GM21367 (cell line): ENCODE measurements around the gene IRF1.
A peak's percentile ranks its signal among the peaks of the same experiment; 100 is the strongest.
"Not testable (repeated sequence)": the region's sequence is repeated elsewhere in the genome, so short reads cannot be mapped to it uniquely, and the experiment has no call there.

Source experiments
- ATAC-seq: cut with Tn5 transposase; IDR thresholded peaks from one replicate; pipeline ENCODE4 v1.9.1; 2021; ENCODE audit not compliant: unreplicated experiment

IRF1 gene

DNA sequence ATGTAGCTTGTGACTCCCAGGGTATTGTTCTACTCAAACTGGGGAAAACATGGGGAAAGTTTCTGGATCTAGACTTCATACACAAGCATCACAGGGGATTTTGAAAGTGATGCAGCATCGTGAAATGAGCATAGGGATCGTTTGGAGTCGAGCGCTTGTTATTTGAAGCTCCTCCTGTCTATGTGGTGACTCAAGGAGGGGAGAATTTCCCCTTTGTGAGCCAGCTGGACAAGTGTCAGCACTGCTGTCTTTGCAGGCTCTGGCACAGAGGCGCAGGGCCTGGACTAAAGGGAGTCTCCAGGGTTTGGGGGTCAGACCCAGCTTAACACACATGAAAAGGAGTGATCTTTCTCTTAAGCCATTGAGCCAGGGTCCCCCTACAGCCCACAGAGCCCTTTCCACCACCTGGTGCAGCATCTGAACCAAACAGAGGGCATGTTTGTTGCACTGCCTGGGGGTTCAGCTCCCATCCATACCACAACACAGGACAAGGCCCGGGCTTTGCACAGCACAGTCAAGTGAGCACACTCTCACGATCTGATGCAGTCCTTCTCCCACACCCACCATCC lies 51.0 kb downstream of the IRF1 start:
- ATAC-seq, result no peak

DNA sequence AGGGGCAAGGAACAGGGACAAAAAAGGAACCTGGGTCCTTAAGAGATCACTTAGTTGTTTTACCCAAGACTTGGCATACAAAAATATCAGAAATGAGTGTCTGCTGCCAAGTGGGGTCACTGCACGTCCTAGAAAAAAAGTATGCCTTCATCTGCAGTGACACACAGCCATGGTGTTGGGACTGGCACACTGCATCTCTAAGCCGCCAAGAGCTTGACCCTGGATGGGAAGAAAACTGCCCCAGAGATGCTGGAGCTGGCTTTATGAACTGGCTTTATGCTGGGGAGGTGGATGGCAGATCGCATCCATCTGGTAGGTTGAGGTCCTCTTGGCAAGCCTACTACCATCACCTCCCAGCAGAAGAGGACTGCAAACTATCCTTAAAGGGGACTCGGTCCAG lies 51.7 kb downstream of the IRF1 start:
- ATAC-seq, result no peak

DNA sequence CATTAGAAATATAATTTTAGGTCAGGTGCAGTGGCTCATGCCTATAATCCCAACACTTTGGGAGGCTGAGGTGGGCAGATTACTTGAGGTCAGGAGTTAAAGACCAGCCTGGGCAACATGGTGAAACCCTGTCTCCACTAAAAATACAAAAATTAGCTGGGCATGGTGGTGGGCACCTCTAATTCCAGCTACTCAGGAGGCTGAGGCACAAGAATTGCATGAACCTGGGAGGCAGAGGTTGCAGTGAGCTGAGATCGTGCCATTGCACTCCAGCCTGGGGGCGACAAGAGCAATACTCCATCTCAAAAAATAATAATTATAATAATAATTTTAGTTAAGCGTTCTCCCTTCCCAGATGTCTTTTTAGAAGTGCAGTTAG lies 52.3 kb downstream of the IRF1 start:
- not testable (repeated sequence) for ATAC-seq

DNA sequence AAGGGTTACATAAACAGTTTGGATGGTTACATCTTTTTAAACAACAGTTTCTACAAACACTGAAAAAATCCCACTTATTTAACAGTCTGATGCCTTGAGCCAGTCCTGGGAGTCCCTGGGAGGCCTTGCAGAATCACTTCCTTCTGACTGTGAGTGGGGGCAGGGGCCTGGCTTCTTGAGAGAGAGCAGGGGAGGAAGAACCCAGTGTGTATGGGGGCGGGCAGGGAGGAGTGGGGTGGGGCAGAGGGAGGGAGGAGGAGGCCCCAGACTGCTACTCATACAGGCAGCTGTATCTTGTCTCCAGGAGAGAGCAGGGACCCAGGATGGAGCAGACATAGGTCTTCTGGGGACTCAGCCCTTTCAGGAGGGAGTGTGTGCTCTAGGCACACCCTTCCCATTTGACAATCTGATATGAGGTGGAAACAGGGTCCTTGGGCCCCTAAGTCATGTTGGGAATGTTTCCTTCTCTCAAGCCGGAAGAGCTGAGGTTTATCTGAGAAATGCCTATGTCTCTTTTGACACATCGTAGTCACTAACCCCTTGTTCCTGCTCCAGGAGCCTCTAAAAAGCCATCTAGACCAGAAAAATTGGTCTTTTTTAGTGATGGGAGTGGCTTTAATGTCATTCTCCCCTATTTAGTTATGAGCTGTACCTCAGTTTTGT lies 52.8 kb downstream of the IRF1 start:
- ATAC-seq, result peak; percentile 75

DNA sequence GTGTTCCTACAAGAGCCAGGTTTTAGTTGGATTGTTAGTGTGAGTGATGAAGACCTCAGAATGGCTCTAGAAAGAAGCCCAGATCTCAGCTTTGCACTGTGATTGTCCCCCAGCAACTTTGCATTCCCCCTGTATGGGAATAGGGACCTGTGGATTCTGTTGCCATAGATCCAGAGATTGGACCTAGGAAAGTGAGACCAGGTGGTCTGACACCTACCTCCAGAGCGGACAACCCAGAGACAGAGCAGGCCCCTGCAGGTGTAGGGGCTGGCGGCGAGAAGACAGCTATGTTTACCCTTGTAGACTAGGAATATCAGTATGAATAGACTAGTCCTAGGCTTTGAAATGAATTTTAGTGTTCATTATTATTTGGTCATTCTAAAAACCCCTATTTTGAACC lies 53.6 kb downstream of the IRF1 start:
- ATAC-seq, result no peak

DNA sequence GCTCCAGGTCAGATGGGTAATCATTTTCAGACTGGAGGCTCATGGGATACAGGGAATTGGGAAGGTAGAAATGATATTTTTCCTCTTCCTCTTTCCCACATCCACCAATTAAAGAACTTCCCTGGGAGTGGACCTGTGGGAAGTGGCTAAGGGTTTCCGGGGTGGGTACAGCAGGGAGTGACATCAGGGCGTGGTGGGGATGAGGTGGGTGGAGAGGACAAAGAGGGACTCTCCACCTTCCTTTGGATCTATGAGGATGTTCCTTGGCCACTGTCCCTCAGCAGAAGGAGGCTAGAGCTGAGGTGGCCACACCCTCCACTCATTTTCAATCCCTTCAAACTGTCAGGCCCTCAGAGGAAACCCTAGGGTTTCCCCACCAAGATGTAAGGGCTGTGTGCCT lies 54.7 kb downstream of the IRF1 start:
- no peak for ATAC-seq

DNA sequence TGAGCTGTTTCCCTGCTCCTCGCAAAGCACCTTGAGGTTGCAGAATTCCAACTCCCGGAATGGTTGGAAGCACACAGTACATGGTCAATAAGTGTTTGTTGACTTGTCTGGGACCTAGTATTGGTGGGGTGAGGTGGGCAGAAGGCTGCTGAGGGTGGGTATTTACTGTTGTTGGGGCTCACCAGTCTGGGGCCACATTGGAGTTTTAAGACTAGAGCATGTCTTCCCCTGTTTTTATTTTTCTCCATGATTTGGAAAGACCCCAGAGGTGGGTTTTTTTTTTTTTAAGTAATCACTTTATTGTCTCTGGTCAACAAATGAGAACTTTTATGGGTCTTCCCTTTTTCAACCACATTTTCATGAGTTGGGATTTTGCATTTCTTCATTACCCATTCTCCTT lies 55.1 kb downstream of the IRF1 start:
- ATAC-seq, result no peak

DNA sequence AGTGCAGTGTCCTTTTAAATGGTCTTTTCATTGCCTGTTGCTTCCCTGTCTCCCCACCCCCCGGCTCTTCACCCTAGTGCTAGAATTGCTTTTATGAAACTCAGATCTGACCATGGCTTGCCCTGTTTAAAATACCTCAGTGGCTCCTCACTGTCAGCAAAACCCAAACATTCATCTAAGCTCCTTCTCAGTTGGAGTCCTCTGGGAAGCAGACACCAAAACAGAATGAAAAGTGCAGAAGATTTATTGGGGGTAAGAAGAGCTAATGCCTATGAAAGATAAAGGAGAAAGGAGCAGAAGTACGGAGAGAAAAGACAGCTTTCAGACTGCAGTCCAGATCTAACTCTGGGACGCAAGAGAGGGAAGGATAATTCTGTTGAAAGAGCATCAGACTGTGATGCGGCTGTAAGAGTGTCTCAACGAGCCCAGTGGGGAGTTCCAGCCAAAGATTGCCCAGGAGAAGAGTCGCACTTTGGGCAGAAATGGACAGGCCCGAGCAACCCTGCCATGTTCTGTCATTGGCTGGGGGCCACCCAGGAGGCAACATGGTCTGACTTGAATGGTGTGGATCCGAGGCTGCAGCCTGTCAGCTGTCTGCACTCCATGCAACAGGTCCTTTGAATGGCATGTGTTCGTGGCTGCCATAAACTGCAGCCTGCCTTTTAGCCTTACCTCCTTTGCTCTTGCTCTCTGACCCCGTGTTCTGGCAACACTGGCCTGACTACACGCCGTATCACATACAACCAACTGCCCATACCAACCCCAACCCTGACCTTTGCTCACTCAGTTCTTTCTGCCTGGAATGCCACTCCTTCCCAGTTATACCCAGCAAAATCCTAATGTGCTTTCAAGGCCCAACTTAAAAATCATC lies 55.9 kb downstream of the IRF1 start:
- no peak for ATAC-seq

DNA sequence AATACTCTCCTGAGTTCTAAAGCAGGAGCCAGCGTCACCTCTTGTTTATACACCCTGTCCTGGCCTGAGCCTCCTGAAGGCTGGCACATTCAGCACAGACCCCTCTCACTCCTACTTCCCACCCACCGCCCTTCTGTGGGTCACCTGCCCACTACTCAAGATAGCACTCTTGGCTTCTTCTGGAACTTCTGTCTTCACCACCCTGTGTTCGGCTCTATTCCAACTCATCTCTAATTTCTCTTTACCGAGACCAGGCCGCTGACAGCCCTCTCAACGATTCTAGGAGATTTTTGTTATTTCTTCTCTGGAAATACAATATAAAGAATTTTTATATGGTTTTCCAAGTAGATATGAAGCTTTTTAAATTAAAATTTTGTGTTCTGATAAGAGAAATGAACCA lies 57.4 kb downstream of the IRF1 start:
- no peak for ATAC-seq

DNA sequence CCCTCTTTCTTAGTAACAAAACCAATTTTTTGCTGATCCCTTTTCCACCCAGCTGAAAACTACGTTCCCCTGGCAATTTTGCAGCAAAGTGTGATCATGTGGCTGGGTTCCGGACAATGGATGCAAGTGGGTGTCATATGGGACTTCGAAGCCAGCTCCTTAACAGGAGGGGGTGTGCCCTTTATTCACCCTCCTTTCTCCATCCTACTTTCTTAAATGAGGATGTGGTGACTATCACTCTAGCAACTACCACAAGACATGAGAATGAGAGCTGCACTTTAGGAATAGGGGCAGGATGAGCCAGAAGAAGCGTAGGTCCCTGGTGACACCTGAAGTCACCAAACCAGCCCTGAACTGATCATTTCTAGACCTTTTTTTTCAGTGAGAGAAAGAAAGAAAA lies 58.9 kb downstream of the IRF1 start:
- no peak for ATAC-seq
